B cell (primary cell): Measurements from ENCODE around the gene NKX1-1. TPM values are rescaled to one million over a fixed set of nuclear protein-coding genes. Genes with fewer than 3 reads are reported as not detected.

Source experiments
- ATAC-seq: fragments of 200-7000 bp; cut with Tn5 transposase; one replicate; pipeline ENCODE4 v1.10.0; 2021; ENCODE audit warnings: low read depth, mild to moderate bottlenecking, moderate number of reproducible peaks, moderate library complexity
- CTCF ChIA-PET: fragments of 350-600 bp; sonication (Branson Sonifier 250); formaldehyde crosslinking; loops from one replicate; lab custom pipeline; 2021; ENCODE audit warnings: antibody characterized with exemption, inconsistent platforms; lab: Charles Lee
- POLR2A ChIA-PET: fragments of 350-600 bp; sonication (Branson Sonifier 250); formaldehyde crosslinking; loops from one replicate; lab custom pipeline; 2021; ENCODE audit warnings: antibody characterized with exemption; lab: Charles Lee
- DNase-seq: peaks from one replicate; pipeline ENCODE4 v3.0.0; 2013
- H2AFZ ChIP-seq: 2 replicates; pipeline ENCODE4 v1.6.1; 2012; ENCODE audit warnings: mild to moderate bottlenecking, low read depth, low read length; ENCODE audit not compliant: insufficient read depth, poor library complexity, severe bottlenecking
- H3K27ac ChIP-seq, 2 donors: 1 replicate in 1 of 2; 2 replicates in 1 of 2; pipeline ENCODE4 v1.5.1; 2012 to 2013; ENCODE audit warnings: low read length in 2 of 2, mild to moderate bottlenecking in 2 of 2, moderate library complexity in 1 of 2
- H3K27me3 ChIP-seq, 4 experiments: fragments of 200-600 bp in 1 of 4; sonication (generic) in 1 of 4; replicated peaks in 1 of 4; 1 replicate in 2 of 4; 2 replicates in 2 of 4; pipeline versions ENCODE4 v1.6.1 to v1.7.0; 2013 to 2016; ENCODE audit warnings: low read length in 3 of 4, mild to moderate bottlenecking in 2 of 4, mixed read lengths in 1 of 4, moderate library complexity in 1 of 4; ENCODE audit not compliant: insufficient read depth in 4 of 4, control insufficient read depth in 3 of 4; ENCODE audit errors: control extremely low read depth in 1 of 4
- H3K36me3 ChIP-seq, 2 experiments: replicated peaks in 1 of 2; 1 replicate in 1 of 2; 2 replicates in 1 of 2; pipeline versions ENCODE4 v1.6.1 to v1.7.1; 2013; ENCODE audit warnings: low read length in 1 of 2; ENCODE audit not compliant: insufficient read depth in 2 of 2, control insufficient read depth in 1 of 2; ENCODE audit errors: control extremely low read depth in 1 of 2, extremely low read depth in 1 of 2
- H3K4me1 ChIP-seq, 2 donors: fragments of 200-600 bp in 1 of 2; sonication (generic) in 1 of 2; 1 replicate in 1 of 2; 2 replicates in 1 of 2; pipeline versions ENCODE4 v1.5.1 to v1.6.1; 2013 to 2017; ENCODE audit warnings: low read length in 2 of 2; ENCODE audit not compliant: control insufficient read depth in 2 of 2, insufficient read depth in 2 of 2
- H3K4me2 ChIP-seq: replicated peaks from 2 replicates; pipeline ENCODE3; 2012; ENCODE audit warnings: mild to moderate bottlenecking, low read depth, low read length; ENCODE audit not compliant: poor library complexity, severe bottlenecking
- H3K4me3 ChIP-seq, 5 experiments: fragments of 200-600 bp in 1 of 5; sonication (generic) in 1 of 5; 1 replicate in 3 of 5; 2 replicates in 2 of 5; pipeline versions ENCODE4 v1.5.1 to v1.7.0; 2011 to 2016; ENCODE audit warnings: low read length in 4 of 5, mild to moderate bottlenecking in 4 of 5, low read depth in 2 of 5, control low read depth in 1 of 5, moderate library complexity in 1 of 5; ENCODE audit not compliant: insufficient read depth in 1 of 5; ENCODE audit errors: control extremely low read depth in 1 of 5, extremely low read depth in 1 of 5
- H3K79me2 ChIP-seq: fragments of 200-600 bp; sonication (generic); one replicate; pipeline ENCODE4 v1.6.0; 2016; ENCODE audit warnings: low read length; ENCODE audit not compliant: control insufficient read depth, insufficient read depth
- H3K9ac ChIP-seq: fragments of 200-600 bp; sonication (generic); 2 replicates; pipeline ENCODE4 v1.6.1; 2017; ENCODE audit warnings: mild to moderate bottlenecking, low read length, moderate library complexity
- H3K9me3 ChIP-seq, 3 donors: one replicate each; pipeline versions ENCODE4 v1.6.1 to v1.7.1; 2013; ENCODE audit warnings: low read length in 2 of 3; ENCODE audit not compliant: control insufficient read depth in 2 of 3, insufficient read depth in 1 of 3; ENCODE audit errors: control extremely low read depth in 1 of 3
- H4K20me1 ChIP-seq: 2 replicates; pipeline ENCODE4 v1.6.0; 2012; ENCODE audit warnings: mild to moderate bottlenecking, low read length; ENCODE audit not compliant: insufficient read depth, control insufficient read depth, poor library complexity, severe bottlenecking
- H3K27ac Mint-ChIP-seq: one replicate; pipeline ENCODE4 v1.8.0; 2021; ENCODE audit warnings: mixed read lengths
- H3K27me3 Mint-ChIP-seq: one replicate; pipeline ENCODE4 v1.8.0; 2021; ENCODE audit warnings: mixed read lengths
- H3K4me1 Mint-ChIP-seq: one replicate; pipeline ENCODE4 v1.8.0; 2021; ENCODE audit warnings: mixed read lengths
- H3K4me3 Mint-ChIP-seq: one replicate; pipeline ENCODE4 v1.8.0; 2021; ENCODE audit warnings: mixed read lengths
- H3K9me3 Mint-ChIP-seq: one replicate; pipeline ENCODE4 v1.8.0; 2022; ENCODE audit warnings: mixed read lengths; ENCODE audit not compliant: insufficient read depth
- EZH2 ChIP-seq: IDR thresholded peaks from 2 replicates; pipeline ENCODE4 v1.6.1; 2012; ENCODE audit warnings: borderline replicate concordance, low read depth, mild to moderate bottlenecking, moderate library complexity, low read length; ENCODE audit not compliant: insufficient read depth, poor library complexity, severe bottlenecking
- WGBS: methylation state at CpG from one replicate; pipeline ENCODE4 v1.1.5; 2013; ENCODE audit warnings: missing lambda C conversion rate; ENCODE audit not compliant: insufficient coverage; 5-methylcytosine and 5-hydroxymethylcytosine counted together
- intact Hi-C: fragments of 100-400 bp; cut with micrococcal nuclease; formaldehyde crosslinking; loops from one replicate; pipeline ENCODE4 v1.10.0; 2022
- polyA plus RNA-seq: library from polyadenylated mRNA; depleted of rRNA; stranded (reverse); fragments of >200 nt; gene quantifications from 2 replicates; pipeline ENCODE4 v1.2.3, GENCODE V29; 2012
- total RNA-seq, 2 donors: library from RNA; stranded (reverse); fragments of 120-200 nt in 1 of 2; gene quantifications; 1 replicate in 1 of 2; 2 replicates in 1 of 2; pipeline versions ENCODE4 v1.2.3 to v1.2.4, GENCODE V29; 2013 to 2022
- TF ChIP-seq, protein P1 (sequence below): fragments of 200-600 bp; IDR thresholded peaks from one replicate; pipeline ENCODE4 v1.8.0; 2022; ENCODE audit warnings: antibody characterized with exemption, mild to moderate bottlenecking

Gene NKX1-1
- total and polyA plus RNA-seq, 2 donors (not counting 1 experiment from before 2014, with no cell fraction given) = not detected

DNA sequence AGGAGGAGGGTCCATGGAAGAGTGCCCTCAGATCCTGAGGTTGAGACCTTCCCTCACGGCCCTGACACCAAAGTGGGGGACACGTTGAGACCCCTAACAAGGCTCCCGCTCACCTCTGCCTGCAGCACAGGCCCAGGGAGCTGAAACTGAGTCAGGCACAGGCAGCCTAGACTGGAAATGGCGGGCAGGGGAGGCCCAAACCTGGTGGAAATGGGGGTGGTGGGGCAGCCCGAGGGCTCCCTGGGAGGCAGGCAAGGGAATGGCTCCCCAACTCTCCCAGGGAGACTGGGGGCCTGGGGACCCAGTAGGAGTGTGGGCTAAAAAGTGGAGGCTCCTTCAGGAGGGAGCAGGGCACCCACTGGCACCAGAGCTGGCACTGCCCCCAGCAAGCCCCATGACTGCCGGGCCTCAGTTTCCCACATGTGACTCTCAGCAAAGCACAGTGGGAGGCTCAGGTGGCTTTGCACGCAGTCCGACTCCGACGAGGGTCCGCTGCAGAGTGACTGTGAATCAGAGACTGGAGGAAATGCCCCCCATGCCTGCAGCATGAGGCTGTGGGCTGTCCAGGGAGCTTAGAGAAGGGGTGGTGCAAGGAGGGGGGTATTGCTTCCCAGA lies 5.9 kb downstream of the NKX1-1 start:
- WGBS = 93% methylated on average over 10 of the region's 11 CpGs
- Histone ChIP-seq H3K27ac (no peak overlapping the region), H3K4me1 (peaks cover 16 to 29% of the 10 kb centered on the region in 2 donors), H3K36me3 (no peaks in the 10 kb centered on the region), H3K9ac (no peak overlapping the region), H4K20me1 (no peaks in the 10 kb centered on the region), H3K4me2 (no peak overlapping the region), H3K79me2 (no peaks in the 10 kb centered on the region), H3K27me3 (peaks cover 0 to 48% (median 22%) of the 10 kb centered on the region in 4 experiments), H3K4me3 (no peak overlapping the region), H2AFZ (no peak overlapping the region), H3K9me3 (peaks cover 0 to 79% (median 7%) of the 10 kb centered on the region in 3 donors)
- peaks cover 14% of the 10 kb centered on the region for H3K27me3 Mint-ChIP-seq
- ChIA-PET POLR2A (no interaction called here), CTCF (no interaction called here)
- intact Hi-C loops = no loop called here
- peaks cover 3% of the 10 kb centered on the region for H3K4me1 Mint-ChIP-seq
- no peak overlapping the region for H3K27ac Mint-ChIP-seq
- no peak for ATAC-seq
- DNase-seq = no peak
- H3K9me3 Mint-ChIP-seq = no peaks in the 10 kb centered on the region
- no peak for TF ChIP-seq EZH2
- TF ChIP-seq, protein P1, sequence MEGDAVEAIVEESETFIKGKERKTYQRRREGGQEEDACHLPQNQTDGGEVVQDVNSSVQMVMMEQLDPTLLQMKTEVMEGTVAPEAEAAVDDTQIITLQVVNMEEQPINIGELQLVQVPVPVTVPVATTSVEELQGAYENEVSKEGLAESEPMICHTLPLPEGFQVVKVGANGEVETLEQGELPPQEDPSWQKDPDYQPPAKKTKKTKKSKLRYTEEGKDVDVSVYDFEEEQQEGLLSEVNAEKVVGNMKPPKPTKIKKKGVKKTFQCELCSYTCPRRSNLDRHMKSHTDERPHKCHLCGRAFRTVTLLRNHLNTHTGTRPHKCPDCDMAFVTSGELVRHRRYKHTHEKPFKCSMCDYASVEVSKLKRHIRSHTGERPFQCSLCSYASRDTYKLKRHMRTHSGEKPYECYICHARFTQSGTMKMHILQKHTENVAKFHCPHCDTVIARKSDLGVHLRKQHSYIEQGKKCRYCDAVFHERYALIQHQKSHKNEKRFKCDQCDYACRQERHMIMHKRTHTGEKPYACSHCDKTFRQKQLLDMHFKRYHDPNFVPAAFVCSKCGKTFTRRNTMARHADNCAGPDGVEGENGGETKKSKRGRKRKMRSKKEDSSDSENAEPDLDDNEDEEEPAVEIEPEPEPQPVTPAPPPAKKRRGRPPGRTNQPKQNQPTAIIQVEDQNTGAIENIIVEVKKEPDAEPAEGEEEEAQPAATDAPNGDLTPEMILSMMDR = no peak
- H3K4me3 Mint-ChIP-seq = no peak overlapping the region

DNA sequence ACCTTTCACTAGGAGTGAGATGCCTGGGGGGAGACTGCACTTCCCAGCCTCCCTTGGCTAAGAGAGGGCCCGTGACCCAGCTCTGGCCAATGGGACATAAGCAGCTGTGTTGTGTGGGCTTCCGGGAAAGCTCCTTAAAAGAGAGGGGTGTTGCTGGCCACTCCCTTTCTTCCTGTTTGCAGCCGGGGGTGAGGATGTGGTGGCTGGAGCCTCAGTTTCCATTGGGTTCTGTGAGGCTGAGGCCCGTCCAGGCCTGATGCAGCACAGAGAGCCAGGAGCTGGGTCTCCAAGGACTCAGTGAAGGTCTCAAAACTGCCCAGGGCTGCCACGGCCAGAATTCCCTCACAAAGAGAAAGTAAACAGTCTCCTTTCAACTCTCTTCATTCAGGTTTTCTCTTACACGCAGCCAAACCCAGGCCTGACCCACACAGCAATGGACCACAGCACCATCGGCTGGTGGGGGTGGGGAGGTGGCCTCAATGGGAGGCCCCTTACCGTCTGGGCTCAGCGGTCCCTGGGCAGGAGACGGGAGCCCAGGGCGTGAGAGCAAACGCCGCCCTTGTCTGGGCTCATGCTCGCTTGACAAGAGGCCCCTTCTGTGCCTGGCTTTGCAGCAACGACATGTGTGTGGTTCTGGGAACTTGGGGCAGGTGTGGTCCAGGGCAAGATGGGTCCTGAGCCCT lies 6.6 kb downstream of the NKX1-1 start:
- ChIA-PET CTCF (no interaction called here), POLR2A (no interaction called here)
- H3K4me1 Mint-ChIP-seq = peaks cover 3% of the 10 kb centered on the region

More for the DNA sequence above, 6.6 kb downstream of the NKX1-1 start:
- Mint-ChIP-seq H3K4me3 (no peak overlapping the region), H3K27me3 (peaks cover 11% of the 10 kb centered on the region), H3K9me3 (no peaks in the 10 kb centered on the region), H3K27ac (no peak overlapping the region)
- intact Hi-C loops = no loop called here
- DNase-seq (no peak), ATAC-seq (no peak)
- Histone ChIP-seq H3K4me3 (no peak overlapping the region), H3K4me1 (peaks cover 15 to 24% of the 10 kb centered on the region in 2 donors), H3K27me3 (peaks cover 0 to 42% (median 16%) of the 10 kb centered on the region in 4 experiments), H3K79me2 (no peaks in the 10 kb centered on the region), H4K20me1 (no peaks in the 10 kb centered on the region), H3K4me2 (no peak overlapping the region), H2AFZ (no peak overlapping the region), H3K36me3 (no peaks in the 10 kb centered on the region), H3K27ac (no peak overlapping the region), H3K9ac (no peak overlapping the region), H3K9me3 (peaks cover 0 to 74% (median 7%) of the 10 kb centered on the region in 3 donors)
- no peak for TF ChIP-seq EZH2
- TF ChIP-seq, protein P1 = no peak
- WGBS = 87% methylated on average over 10 of the region's 15 CpGs
